Spinal cord (tissue), 10 donors: ENCODE results near the gene IQSEC1. TPM values are rescaled to one million over a fixed set of nuclear protein-coding genes. Genes with fewer than 3 reads are reported as not detected.

Source experiments
- DNase-seq, 6 donors: peaks; one replicate each; pipeline versions ENCODE4 v3.0.0 to v3.0.0-alpha.2; 2013 to 2015; ENCODE audit warnings: low spot score in 6 of 6, low read depth in 4 of 6
- H3K27ac ChIP-seq: one replicate; pipeline ENCODE4 v1.5.1; 2013; ENCODE audit warnings: low read depth, low read length, control low read depth
- H3K27me3 ChIP-seq: one replicate; pipeline ENCODE4 v1.6.1; 2013; ENCODE audit warnings: low read length; ENCODE audit not compliant: control insufficient read depth, insufficient read depth
- H3K36me3 ChIP-seq: one replicate; pipeline ENCODE4 v1.6.1; 2013; ENCODE audit warnings: low read length; ENCODE audit not compliant: control insufficient read depth, insufficient read depth
- H3K4me1 ChIP-seq: one replicate; pipeline ENCODE4 v1.6.1; 2013; ENCODE audit warnings: low read length; ENCODE audit not compliant: control insufficient read depth, insufficient read depth
- H3K4me3 ChIP-seq: one replicate; pipeline ENCODE4 v1.5.1; 2013; ENCODE audit warnings: low read depth, low read length, control low read depth
- H3K9me3 ChIP-seq: one replicate; pipeline ENCODE4 v1.6.1; 2013; ENCODE audit warnings: low read length; ENCODE audit not compliant: control insufficient read depth, insufficient read depth
- WGBS: methylation state at CpG from one replicate; pipeline ENCODE4 v1.1.5; 2013; ENCODE audit warnings: missing lambda C conversion rate; ENCODE audit not compliant: insufficient coverage; 5-methylcytosine and 5-hydroxymethylcytosine counted together
- polyA plus RNA-seq, 2 donors: library from polyadenylated mRNA; unstranded; fragments of 120-200 nt; gene quantifications; one replicate each; pipeline ENCODE4 v1.2.1, GENCODE V29; 2013; ENCODE audit not compliant: insufficient read length in 2 of 2
- total RNA-seq, 2 donors: library from RNA; depleted of rRNA in 1 of 2; stranded (reverse); fragments of 120-200 nt in 1 of 2; fragments of >200 nt in 1 of 2; gene quantifications; one replicate each; pipeline versions ENCODE4 v1.2.3 to v1.2.4, GENCODE V29; 2013 to 2014
- donor health status: healthy.

Gene IQSEC1
- total and polyA plus RNA-seq, 4 donors, result 40.2 to 87.1 (median 63.6) TPM

- DNase-seq, result no peak
- Histone ChIP-seq H3K36me3 (peaks cover 21% of the 10 kb centered on the region), H3K27ac (no peak overlapping the region), H3K27me3 (no peaks in the 10 kb centered on the region), H3K4me1 (peaks cover 65% of the 10 kb centered on the region), H3K4me3 (no peak overlapping the region), H3K9me3 (no peaks in the 10 kb centered on the region)
- WGBS, result no CpG with 5 or more reads among the region's 3 CpGs
Observed at GRCh38 chr3:13013566-13013965, 59.7 kb downstream of the IQSEC1 start.

DNA sequence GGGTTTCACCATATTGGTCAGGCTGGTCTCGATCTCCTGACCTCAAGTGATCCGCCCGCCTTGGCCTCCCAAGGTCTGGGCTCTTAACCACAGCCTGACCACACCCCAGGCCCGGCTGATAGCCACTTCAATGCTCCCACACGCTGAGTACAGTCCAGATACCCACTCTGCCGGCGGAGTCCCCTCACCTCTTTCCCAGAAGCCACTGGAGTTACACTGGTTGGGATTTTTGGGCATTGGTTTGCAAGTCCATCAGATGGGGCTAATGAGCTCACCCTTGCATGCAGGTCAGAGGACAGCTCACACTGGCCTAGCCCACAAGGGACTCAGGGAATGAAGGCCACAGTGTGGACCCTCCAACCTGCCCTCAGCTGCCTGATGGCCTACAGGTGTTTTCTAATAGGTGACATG, 60.1 kb downstream of the IQSEC1 start:
- H3K27ac ChIP-seq, result no peak overlapping the region
- peaks cover 20% of the 10 kb centered on the region for H3K36me3 ChIP-seq
- H3K27me3 ChIP-seq, result no peaks in the 10 kb centered on the region
- H3K9me3 ChIP-seq, result no peaks in the 10 kb centered on the region
- no peak overlapping the region for H3K4me3 ChIP-seq
- DNase-seq, result no peak
- 100% methylated on average over 6 of the region's 7 CpGs for WGBS
- H3K4me1 ChIP-seq, result peaks cover 65% of the 10 kb centered on the region

DNA sequence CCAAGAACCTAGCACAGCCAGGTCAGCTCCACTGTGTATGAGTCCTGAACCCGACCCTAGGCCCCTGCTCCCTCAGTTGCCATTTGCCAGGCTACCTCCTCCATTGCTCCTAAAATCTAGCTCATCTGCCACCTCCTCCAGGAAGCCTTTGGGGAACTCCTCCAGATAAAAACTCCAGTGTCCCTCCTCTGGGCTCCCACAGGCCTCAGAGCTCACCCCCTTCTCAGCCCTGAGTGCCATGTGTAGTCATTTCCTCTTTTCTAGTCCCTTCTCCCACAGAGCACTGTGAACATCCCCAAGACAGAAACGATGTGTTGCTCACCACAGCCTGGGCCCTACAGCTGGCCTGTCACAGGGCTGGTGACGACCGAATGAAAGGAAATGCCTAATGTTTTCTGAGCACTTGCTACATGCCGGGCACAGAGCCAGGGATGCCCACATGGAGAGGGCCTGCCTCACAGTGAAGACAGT, 61.0 kb downstream of the IQSEC1 start:
- no peaks in the 10 kb centered on the region for H3K27me3 ChIP-seq
- H3K4me3 ChIP-seq, result no peak overlapping the region
- peaks cover 62% of the 10 kb centered on the region for H3K4me1 ChIP-seq
- WGBS, result 34% methylated on average over 5 of the region's 5 CpGs
- peak in 2 of 6 donors; percentile 46 to 56 for DNase-seq
- peaks cover 13% of the 10 kb centered on the region for H3K36me3 ChIP-seq
- no peaks in the 10 kb centered on the region for H3K9me3 ChIP-seq
- H3K27ac ChIP-seq, result no peak overlapping the region

- H3K4me1 ChIP-seq, result peaks cover 62% of the 10 kb centered on the region
- no peak for DNase-seq
Observed at GRCh38 chr3:13011573-13012220, 61.5 kb downstream of the IQSEC1 start.

GRCh38 chr3:13010780-13011572, 62.3 kb downstream of the IQSEC1 start:
- no peak for DNase-seq
- H3K9me3 ChIP-seq, result no peaks in the 10 kb centered on the region
- peaks cover 62% of the 10 kb centered on the region for H3K4me1 ChIP-seq
- peaks cover 21% of the 10 kb centered on the region for H3K36me3 ChIP-seq
- no peak overlapping the region for H3K4me3 ChIP-seq
- 75% methylated on average over 2 of the region's 4 CpGs for WGBS
- H3K27ac ChIP-seq, result no peak overlapping the region
- no peaks in the 10 kb centered on the region for H3K27me3 ChIP-seq

More at GRCh38 chr3:13011573-13012220, 61.5 kb downstream of the IQSEC1 start:
- H3K9me3 ChIP-seq, result no peaks in the 10 kb centered on the region
- 61% methylated on average over 6 of the region's 11 CpGs for WGBS
- no peak overlapping the region for H3K4me3 ChIP-seq
- H3K36me3 ChIP-seq, result peaks cover 15% of the 10 kb centered on the region
- H3K27me3 ChIP-seq, result no peaks in the 10 kb centered on the region
- no peak overlapping the region for H3K27ac ChIP-seq

DNA sequence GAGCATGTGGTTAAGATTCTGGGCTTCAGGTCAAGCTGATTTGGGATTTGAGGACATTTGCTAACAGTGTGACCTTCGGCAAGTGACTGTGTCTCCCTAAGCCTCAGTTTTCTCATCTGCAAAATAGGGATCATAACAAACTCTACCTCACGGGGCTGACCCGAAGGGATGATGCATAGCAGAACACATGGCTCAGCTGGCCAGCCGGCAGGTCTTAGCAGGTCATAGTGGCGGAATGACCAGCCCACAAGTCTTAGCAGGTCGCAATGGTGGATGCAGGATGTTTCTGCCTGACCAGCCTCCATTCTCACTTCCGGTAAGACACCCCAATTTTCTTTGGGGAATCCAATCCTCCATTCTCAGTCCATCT, 63.3 kb downstream of the IQSEC1 start:
- DNase-seq, result no peak
- 91% methylated on average over 5 of the region's 7 CpGs for WGBS
- Histone ChIP-seq H3K9me3 (no peaks in the 10 kb centered on the region), H3K4me3 (no peak overlapping the region), H3K36me3 (peaks cover 15% of the 10 kb centered on the region), H3K4me1 (peaks cover 61% of the 10 kb centered on the region), H3K27ac (no peak overlapping the region), H3K27me3 (no peaks in the 10 kb centered on the region)

DNA sequence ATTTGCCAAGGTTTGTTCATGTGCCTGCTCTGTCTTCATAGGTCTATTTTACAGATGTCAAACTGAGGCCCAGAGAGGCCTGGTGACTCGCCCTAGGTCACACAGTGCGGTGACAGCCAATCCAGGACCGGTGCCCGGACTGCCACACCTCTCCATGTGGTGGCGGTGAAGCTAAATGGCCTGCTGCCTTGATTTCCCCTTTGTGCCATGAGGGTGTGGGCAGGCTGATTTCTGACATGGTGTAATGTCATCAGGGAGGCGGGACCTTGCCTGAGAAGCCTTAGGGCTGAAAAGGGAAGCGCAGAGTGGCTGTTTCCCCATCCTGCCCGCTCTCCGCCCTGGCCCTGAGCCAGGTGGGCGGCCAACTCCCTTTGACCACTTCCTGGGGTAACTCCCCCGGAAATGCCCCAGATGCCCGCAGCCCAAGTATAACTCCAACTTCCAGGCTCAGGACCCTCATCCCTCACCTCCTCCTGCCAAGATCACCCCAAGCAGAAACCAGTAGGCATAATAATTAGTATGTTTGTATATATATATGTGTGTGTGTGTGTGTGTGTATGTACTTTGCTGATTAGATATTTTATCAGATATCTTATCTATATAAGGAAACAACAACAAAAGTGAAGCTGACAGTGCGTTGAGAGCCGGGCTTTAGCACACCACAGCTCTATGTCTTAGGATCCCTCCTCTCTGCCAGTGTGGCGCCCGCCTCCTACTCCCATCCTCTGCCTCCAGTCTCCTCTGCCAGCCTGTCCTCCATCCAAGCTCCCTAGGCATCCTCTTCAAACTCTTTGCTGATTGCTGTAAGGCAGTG, 63.9 kb downstream of the IQSEC1 start:
- no peak overlapping the region for H3K4me3 ChIP-seq
- H3K27me3 ChIP-seq, result no peaks in the 10 kb centered on the region
- no peaks in the 10 kb centered on the region for H3K9me3 ChIP-seq
- DNase-seq, result no peak
- WGBS, result 86% methylated on average over 13 of the region's 16 CpGs
- no peak overlapping the region for H3K27ac ChIP-seq
- peaks cover 12% of the 10 kb centered on the region for H3K36me3 ChIP-seq
- H3K4me1 ChIP-seq, result peaks cover 59% of the 10 kb centered on the region

GRCh38 chr3:13008155-13008995, 64.9 kb downstream of the IQSEC1 start:
- Histone ChIP-seq H3K27ac (no peak overlapping the region), H3K4me1 (peaks cover 61% of the 10 kb centered on the region)
- no peak for DNase-seq

More at GRCh38 chr3:13008155-13008995, 64.9 kb downstream of the IQSEC1 start:
- Histone ChIP-seq H3K27me3 (no peaks in the 10 kb centered on the region), H3K4me3 (no peak overlapping the region), H3K36me3 (peaks cover 10% of the 10 kb centered on the region), H3K9me3 (no peaks in the 10 kb centered on the region)
- 44% methylated on average over 9 of the region's 17 CpGs for WGBS
